ENCODE data around the gene CFAP100. TPM values are rescaled to one million over a fixed set of nuclear protein-coding genes. Genes with fewer than 3 reads are reported as not detected.

CFAP100 gene
- total RNA-seq, 1 experiment from 2014 or later = not detected

DNA sequence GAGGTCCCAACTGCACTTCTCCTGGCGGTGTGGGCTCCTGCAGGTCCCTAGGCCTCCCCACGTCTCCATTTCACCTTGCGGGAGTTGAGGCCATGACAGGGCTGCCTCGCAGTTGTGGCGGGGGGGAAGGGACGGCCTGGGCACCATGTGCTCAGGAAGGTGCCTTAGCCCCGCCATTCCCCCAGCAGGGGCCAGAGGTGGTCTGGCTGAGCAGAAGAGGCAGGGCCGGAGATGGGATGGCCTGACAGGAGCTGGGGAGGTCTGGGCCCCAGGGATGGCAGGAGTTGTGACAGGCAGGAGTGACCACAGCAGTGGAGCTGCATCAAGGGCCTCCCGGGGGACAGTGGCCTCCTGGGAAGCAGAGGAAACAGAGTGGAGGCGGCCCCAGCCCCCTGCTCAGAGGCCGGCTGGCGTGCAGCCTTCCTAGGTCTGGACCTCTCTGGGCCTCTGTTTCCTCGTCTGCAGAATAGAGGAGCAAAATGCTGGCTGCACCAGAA, 18.8 kb upstream of the CFAP100 start:
- TF ChIP-seq, protein P1, sequence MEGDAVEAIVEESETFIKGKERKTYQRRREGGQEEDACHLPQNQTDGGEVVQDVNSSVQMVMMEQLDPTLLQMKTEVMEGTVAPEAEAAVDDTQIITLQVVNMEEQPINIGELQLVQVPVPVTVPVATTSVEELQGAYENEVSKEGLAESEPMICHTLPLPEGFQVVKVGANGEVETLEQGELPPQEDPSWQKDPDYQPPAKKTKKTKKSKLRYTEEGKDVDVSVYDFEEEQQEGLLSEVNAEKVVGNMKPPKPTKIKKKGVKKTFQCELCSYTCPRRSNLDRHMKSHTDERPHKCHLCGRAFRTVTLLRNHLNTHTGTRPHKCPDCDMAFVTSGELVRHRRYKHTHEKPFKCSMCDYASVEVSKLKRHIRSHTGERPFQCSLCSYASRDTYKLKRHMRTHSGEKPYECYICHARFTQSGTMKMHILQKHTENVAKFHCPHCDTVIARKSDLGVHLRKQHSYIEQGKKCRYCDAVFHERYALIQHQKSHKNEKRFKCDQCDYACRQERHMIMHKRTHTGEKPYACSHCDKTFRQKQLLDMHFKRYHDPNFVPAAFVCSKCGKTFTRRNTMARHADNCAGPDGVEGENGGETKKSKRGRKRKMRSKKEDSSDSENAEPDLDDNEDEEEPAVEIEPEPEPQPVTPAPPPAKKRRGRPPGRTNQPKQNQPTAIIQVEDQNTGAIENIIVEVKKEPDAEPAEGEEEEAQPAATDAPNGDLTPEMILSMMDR (IDR thresholded peaks at IDR 0.05; ENCODE audit: insufficient read depth in 1 of 2, low read depth in 1 of 2, low read length in 1 of 2, severe bottlenecking in 1 of 2, unreplicated experiment in 1 of 2) = no peak

DNA sequence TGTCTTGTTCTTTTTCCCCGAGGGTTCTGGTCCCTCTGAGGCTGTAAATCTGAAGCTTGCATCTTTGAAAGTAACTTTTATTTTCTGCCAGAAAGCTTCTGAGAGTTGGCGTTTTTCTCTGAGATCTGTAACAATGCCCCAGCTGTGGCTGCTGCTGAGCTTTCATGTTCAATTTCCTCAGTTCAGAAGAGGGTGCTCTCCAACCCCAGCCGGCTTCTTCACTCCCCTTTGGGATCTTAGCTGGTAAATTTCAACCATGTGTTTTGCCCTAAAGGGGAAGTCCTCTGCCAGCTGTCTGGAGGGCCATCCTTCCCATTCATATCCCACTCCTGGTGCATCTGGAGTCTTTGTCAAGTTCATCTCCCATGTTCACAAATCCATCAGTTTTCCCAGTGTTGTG, 18.3 kb upstream of the CFAP100 start:
- TF ChIP-seq, protein P1 (IDR thresholded peaks at IDR 0.05; ENCODE audit: insufficient read depth in 1 of 2, low read depth in 1 of 2, low read length in 1 of 2, severe bottlenecking in 1 of 2, unreplicated experiment in 1 of 2) = no peak
- intact Hi-C loops (cut with micrococcal nuclease; ENCODE audit: unreplicated experiment) = no loop called here
- ChIA-PET POLR2A (no interaction called here), CTCF (no interaction called here)
- no peaks in the 10 kb centered on the region for H3K27me3 ChIP-seq (replicated peaks; ENCODE audit: control insufficient read depth, insufficient read depth, low read length)
- no peaks in the 10 kb centered on the region for H3K4me1 ChIP-seq
- Mint-ChIP-seq H3K36me3 (ENCODE audit: insufficient read depth, unreplicated experiment) (no peaks in the 10 kb centered on the region), H3K4me3 (ENCODE audit: unreplicated experiment) (no peak overlapping the region), H3K27me3 (ENCODE audit: insufficient read depth, unreplicated experiment) (peaks cover 2% of the 10 kb centered on the region), H3K9me3 (ENCODE audit: unreplicated experiment) (no peaks in the 10 kb centered on the region), H3K4me1 (ENCODE audit: low read depth, unreplicated experiment) (no peaks in the 10 kb centered on the region), H3K27ac (ENCODE audit: unreplicated experiment) (no peak overlapping the region)
- H3K4me3 ChIP-seq (ENCODE audit: low read depth, low read length) = no peak overlapping the region
- BruUV-seq (replicated peaks) = no TSS peak
- DNase-seq = no peak
- H3K9me3 ChIP-seq = no peaks in the 10 kb centered on the region
- H3K36me3 ChIP-seq (ENCODE audit: control insufficient read depth, insufficient read depth, low read length) = no peaks in the 10 kb centered on the region

More for the DNA sequence above, 18.8 kb upstream of the CFAP100 start:
- Mint-ChIP-seq H3K27me3 (ENCODE audit: insufficient read depth, unreplicated experiment) (peaks cover 2% of the 10 kb centered on the region), H3K27ac (ENCODE audit: unreplicated experiment) (no peak overlapping the region), H3K9me3 (ENCODE audit: unreplicated experiment) (no peaks in the 10 kb centered on the region), H3K4me3 (ENCODE audit: unreplicated experiment) (no peak overlapping the region), H3K36me3 (ENCODE audit: insufficient read depth, unreplicated experiment) (no peaks in the 10 kb centered on the region), H3K4me1 (ENCODE audit: low read depth, unreplicated experiment) (no peaks in the 10 kb centered on the region)
- BruUV-seq (replicated peaks) = no TSS peak
- Histone ChIP-seq H3K36me3 (ENCODE audit: control insufficient read depth, insufficient read depth, low read length) (no peaks in the 10 kb centered on the region), H3K4me3 (ENCODE audit: low read depth, low read length) (no peak overlapping the region), H3K4me1 (no peaks in the 10 kb centered on the region), H3K27me3 (replicated peaks; ENCODE audit: control insufficient read depth, insufficient read depth, low read length) (no peaks in the 10 kb centered on the region), H3K9me3 (no peaks in the 10 kb centered on the region)
- ChIA-PET CTCF (no interaction called here), POLR2A (no interaction called here)
- intact Hi-C loops (cut with micrococcal nuclease; ENCODE audit: unreplicated experiment) = no loop called here
- DNase-seq = no peak

DNA sequence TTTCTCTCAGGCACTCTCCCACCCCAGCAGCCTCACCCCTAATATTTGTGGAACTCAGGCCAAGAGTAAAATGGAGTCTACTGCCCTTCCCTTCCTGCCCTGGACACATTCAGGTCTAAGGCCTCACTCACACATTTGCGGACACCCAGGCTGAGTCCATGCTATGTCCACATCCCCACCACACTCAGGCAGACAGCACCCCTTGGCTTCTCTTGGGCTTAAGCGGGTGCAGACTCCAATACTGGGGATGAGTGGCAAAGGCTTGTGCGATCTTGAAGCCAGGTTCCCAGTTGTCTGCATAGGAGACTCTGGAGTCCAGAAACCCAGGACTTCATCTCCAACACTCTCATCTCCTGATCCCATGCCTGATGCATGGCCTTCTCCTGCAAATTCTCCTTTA, 17.5 kb upstream of the CFAP100 start:
- no TSS peak for BruUV-seq (replicated peaks)
- POLR2A ChIA-PET = no interaction called here
- Mint-ChIP-seq H3K27me3 (ENCODE audit: insufficient read depth, unreplicated experiment) (peaks cover 2% of the 10 kb centered on the region), H3K4me1 (ENCODE audit: low read depth, unreplicated experiment) (no peaks in the 10 kb centered on the region), H3K27ac (ENCODE audit: unreplicated experiment) (no peak overlapping the region), H3K36me3 (ENCODE audit: insufficient read depth, unreplicated experiment) (no peaks in the 10 kb centered on the region), H3K9me3 (ENCODE audit: unreplicated experiment) (no peaks in the 10 kb centered on the region), H3K4me3 (ENCODE audit: unreplicated experiment) (no peak overlapping the region)
- no peak for DNase-seq
- Histone ChIP-seq H3K27me3 (replicated peaks; ENCODE audit: control insufficient read depth, insufficient read depth, low read length) (no peaks in the 10 kb centered on the region), H3K9me3 (no peaks in the 10 kb centered on the region), H3K4me3 (ENCODE audit: low read depth, low read length) (no peak overlapping the region), H3K36me3 (ENCODE audit: control insufficient read depth, insufficient read depth, low read length) (no peaks in the 10 kb centered on the region), H3K4me1 (no peaks in the 10 kb centered on the region)
- CTCF ChIA-PET = no interaction called here
- TF ChIP-seq, protein P1 (IDR thresholded peaks at IDR 0.05; ENCODE audit: insufficient read depth in 1 of 2, low read depth in 1 of 2, low read length in 1 of 2, severe bottlenecking in 1 of 2, unreplicated experiment in 1 of 2) = no peak
- intact Hi-C loops (cut with micrococcal nuclease; ENCODE audit: unreplicated experiment) = no loop called here

All from Caco-2 (cell line).